ENCODE measurements around the gene TLE4. TPM values are rescaled to one million over a fixed set of nuclear protein-coding genes. Genes with fewer than 3 reads are reported as not detected.
A peak's percentile ranks its signal among the peaks of the same experiment; 100 is the strongest.

Gene TLE4
- total RNA-seq, 2 donors from 2014 or later, result 50.9 to 73.6 TPM

GRCh38 chr9:79757881-79758669, 186.3 kb downstream of the TLE4 start:
- no peaks in the 10 kb centered on the region for H3K9me3 Mint-ChIP-seq
- no peaks in the 10 kb centered on the region for H3K36me3 Mint-ChIP-seq
- no peaks in the 10 kb centered on the region for H3K4me1 Mint-ChIP-seq (ENCODE audit: low read depth in 2 of 2)
- no peak for DNase-seq (ENCODE audit: low spot score)
- ATAC-seq, result no peak
- H3K4me3 Mint-ChIP-seq, result no peak overlapping the region
- H3K27me3 Mint-ChIP-seq, result no peaks in the 10 kb centered on the region
- no peak overlapping the region for H3K27ac Mint-ChIP-seq

- Mint-ChIP-seq H3K27me3 (peaks cover 0 to 3% of the 10 kb centered on the region in 2 donors), H3K4me3 (no peak overlapping the region), H3K36me3 (no peaks in the 10 kb centered on the region), H3K4me1 (ENCODE audit: low read depth in 2 of 2) (no peaks in the 10 kb centered on the region), H3K27ac (no peak overlapping the region), H3K9me3 (no peaks in the 10 kb centered on the region)
- ATAC-seq (peak in 1 of 2 donors; percentile 73), DNase-seq (ENCODE audit: low spot score) (no peak)
Measured at GRCh38 chr9:79759460-79759859, 187.7 kb downstream of the TLE4 start.

DNA sequence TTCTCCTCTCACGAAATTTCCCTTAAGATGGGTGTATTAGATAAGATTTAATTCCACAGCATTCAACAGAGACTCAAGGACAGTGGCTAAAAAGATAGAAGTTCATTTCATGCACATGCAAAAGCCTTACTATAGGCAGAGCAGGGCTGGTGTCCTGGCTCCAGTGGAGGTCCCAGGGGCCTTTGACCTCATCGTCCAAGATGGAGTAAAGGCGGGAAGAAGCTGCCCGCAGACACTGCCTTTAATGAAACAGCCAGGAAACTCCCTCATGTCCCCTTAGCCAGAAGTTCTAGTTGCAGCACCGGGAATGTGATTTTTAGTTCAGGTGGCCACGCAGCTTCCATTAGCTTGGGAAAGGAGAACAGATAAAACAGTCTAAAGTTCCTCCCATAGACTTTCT, 190.3 kb downstream of the TLE4 start:
- no peak overlapping the region for H3K4me3 Mint-ChIP-seq
- no peaks in the 10 kb centered on the region for H3K36me3 Mint-ChIP-seq
- DNase-seq (ENCODE audit: low spot score), result no peak
- no peak overlapping the region for H3K27ac Mint-ChIP-seq
- H3K27me3 Mint-ChIP-seq, result peaks cover 0 to 6% of the 10 kb centered on the region in 2 donors
- no peaks in the 10 kb centered on the region for H3K4me1 Mint-ChIP-seq (ENCODE audit: low read depth in 2 of 2)
- ATAC-seq, result no peak
- no peaks in the 10 kb centered on the region for H3K9me3 Mint-ChIP-seq

GRCh38 chr9:79763671-79764285, 192.0 kb downstream of the TLE4 start:
- ATAC-seq (no peak), DNase-seq (ENCODE audit: low spot score) (no peak)
- H3K27ac Mint-ChIP-seq, result no peak overlapping the region
- H3K9me3 Mint-ChIP-seq, result no peaks in the 10 kb centered on the region
- no peaks in the 10 kb centered on the region for H3K36me3 Mint-ChIP-seq
- peaks cover 0 to 10% of the 10 kb centered on the region in 2 donors for H3K27me3 Mint-ChIP-seq
- no peaks in the 10 kb centered on the region for H3K4me1 Mint-ChIP-seq (ENCODE audit: low read depth in 2 of 2)
- H3K4me3 Mint-ChIP-seq, result no peak overlapping the region

DNA sequence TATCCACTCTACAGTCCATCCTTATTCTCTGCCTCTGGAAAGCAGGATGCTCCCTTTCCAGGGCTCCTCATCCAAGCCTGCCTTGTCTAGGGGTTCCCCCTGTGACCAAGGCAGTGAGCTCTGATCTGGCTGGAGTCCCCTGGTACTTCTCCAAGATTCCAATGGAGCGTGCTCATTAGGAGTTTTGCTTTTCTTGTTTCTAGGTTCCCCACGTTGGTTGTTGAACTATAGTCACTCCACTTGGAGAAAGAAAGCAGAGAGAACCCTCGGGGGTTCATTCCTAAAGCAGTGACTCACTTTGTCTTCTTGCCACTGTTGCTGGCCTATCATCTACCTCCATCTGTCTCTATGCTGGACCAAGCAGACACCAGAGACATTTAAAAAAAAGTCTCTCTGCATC, 192.6 kb downstream of the TLE4 start:
- DNase-seq (ENCODE audit: low spot score) (no peak), ATAC-seq (no peak)
- H3K27ac Mint-ChIP-seq, result no peak overlapping the region
- H3K4me1 Mint-ChIP-seq (ENCODE audit: low read depth in 2 of 2), result no peaks in the 10 kb centered on the region
- peaks cover 0 to 10% of the 10 kb centered on the region in 2 donors for H3K27me3 Mint-ChIP-seq
- H3K4me3 Mint-ChIP-seq, result no peak overlapping the region
- H3K36me3 Mint-ChIP-seq, result no peaks in the 10 kb centered on the region
- H3K9me3 Mint-ChIP-seq, result no peaks in the 10 kb centered on the region

GRCh38 chr9:79765466-79765865, 193.7 kb downstream of the TLE4 start:
- Mint-ChIP-seq H3K4me1 (ENCODE audit: low read depth in 2 of 2) (no peaks in the 10 kb centered on the region), H3K36me3 (no peaks in the 10 kb centered on the region), H3K9me3 (no peaks in the 10 kb centered on the region), H3K4me3 (no peak overlapping the region), H3K27ac (no peak overlapping the region), H3K27me3 (peaks cover 0 to 12% of the 10 kb centered on the region in 2 donors)
- no peak for ATAC-seq
- DNase-seq (ENCODE audit: low spot score), result no peak

GRCh38 chr9:79766091-79766490, 194.3 kb downstream of the TLE4 start:
- Mint-ChIP-seq H3K4me3 (no peak overlapping the region), H3K27ac (no peak overlapping the region), H3K9me3 (no peaks in the 10 kb centered on the region), H3K4me1 (ENCODE audit: low read depth in 2 of 2) (no peaks in the 10 kb centered on the region), H3K36me3 (no peaks in the 10 kb centered on the region), H3K27me3 (peaks cover 0 to 12% of the 10 kb centered on the region in 2 donors)
- ATAC-seq (no peak), DNase-seq (ENCODE audit: low spot score) (no peak)

DNA sequence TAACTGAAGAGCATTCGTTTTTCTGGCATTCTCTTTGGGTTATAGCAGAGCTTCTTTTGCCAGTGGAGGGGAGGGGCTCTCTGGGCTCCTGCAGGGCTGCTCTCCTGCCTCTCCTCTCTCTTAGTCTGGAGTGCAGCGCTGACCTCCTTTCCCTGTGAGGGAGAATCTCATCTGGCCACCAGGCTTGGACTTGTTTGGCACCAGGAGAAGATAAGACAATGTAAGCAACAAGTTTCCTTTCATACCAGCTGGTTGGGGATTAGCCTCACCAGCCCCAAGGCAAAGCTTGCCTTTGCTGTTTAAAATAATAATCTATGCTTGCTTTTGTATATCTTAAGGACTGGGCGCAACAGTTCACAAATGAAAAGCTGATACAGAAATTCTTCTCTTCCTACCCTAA, 196.4 kb downstream of the TLE4 start:
- H3K4me3 Mint-ChIP-seq, result no peak overlapping the region
- H3K27ac Mint-ChIP-seq, result no peak overlapping the region
- no peaks in the 10 kb centered on the region for H3K36me3 Mint-ChIP-seq
- ATAC-seq (no peak), DNase-seq (ENCODE audit: low spot score) (no peak)
- H3K4me1 Mint-ChIP-seq (ENCODE audit: low read depth in 2 of 2), result no peaks in the 10 kb centered on the region
- peaks cover 6 to 14% of the 10 kb centered on the region in 2 donors for H3K27me3 Mint-ChIP-seq
- H3K9me3 Mint-ChIP-seq, result no peaks in the 10 kb centered on the region

DNA sequence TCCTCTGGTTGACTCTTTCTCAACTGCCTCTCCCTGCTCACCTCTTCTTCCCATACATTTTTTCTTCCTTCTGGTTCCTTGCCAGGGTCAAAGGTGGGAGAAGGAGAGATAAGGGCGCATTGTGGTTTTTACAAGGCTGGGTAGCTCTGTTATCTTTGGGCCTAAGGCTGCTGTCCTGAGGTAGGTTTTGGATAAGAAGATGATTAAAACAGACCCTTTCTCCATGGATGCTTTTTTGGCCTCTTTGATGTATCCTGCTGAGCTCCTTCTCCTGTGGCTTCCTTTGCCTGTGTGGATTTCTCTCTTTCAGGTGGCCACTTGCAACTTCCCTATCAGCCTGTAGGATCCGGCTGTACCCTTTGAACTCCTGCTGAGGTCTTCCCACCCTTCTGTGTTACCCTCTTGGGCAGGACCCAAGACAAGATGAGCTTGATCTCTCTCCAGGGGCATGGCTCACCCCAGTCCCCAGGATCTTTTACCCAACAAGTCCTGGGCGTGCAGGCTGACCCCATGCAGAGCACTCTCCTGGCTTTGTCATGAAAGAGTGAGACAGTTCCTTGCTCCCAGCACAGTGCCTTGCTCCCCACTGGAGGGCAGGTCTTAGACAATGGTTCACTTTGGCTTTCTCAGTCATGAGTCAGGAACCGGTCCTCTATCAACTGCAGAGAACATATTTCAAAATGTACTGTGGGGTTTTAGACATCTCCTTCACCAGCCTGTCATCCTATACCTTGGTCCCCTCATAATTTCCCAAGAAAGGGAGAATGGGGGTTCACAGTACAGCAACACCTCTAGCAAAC, 197.9 kb downstream of the TLE4 start:
- Mint-ChIP-seq H3K27me3 (peaks cover 6 to 10% of the 10 kb centered on the region in 2 donors), H3K36me3 (no peaks in the 10 kb centered on the region), H3K27ac (no peak overlapping the region), H3K4me3 (no peak overlapping the region), H3K9me3 (no peaks in the 10 kb centered on the region), H3K4me1 (ENCODE audit: low read depth in 2 of 2) (no peaks in the 10 kb centered on the region)
- ATAC-seq, result no peak
- no peak for DNase-seq (ENCODE audit: low spot score)

DNA sequence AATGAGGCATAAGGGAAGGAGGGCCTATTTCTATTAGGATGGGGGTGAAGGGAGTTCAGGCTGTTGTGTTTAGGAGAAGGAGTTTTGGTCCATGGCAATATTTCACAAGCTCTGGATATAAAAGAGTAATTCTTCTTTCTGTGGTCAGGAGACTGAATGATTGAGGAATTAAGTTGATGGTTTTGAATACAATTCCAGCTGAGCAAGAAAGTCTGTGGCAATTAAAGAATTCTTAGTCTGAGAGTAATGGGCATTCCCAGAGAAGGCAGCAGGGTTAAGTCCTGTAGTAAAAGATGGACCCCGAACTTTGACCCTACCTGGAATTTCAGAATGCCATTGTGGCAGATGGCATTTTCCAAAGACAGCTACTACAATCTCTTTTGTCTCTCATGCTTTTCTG, 202.6 kb downstream of the TLE4 start:
- ATAC-seq (no peak), DNase-seq (ENCODE audit: low spot score) (no peak)
- Mint-ChIP-seq H3K27ac (no peak overlapping the region), H3K4me3 (no peak overlapping the region), H3K36me3 (no peaks in the 10 kb centered on the region), H3K27me3 (peaks cover 4 to 6% of the 10 kb centered on the region in 2 donors), H3K4me1 (ENCODE audit: low read depth in 2 of 2) (no peaks in the 10 kb centered on the region), H3K9me3 (no peaks in the 10 kb centered on the region)
